ENCODE data around the gene TUBB4B.
A peak's percentile ranks its signal among the peaks of the same experiment; 100 is the strongest.

Gene TUBB4B

DNA sequence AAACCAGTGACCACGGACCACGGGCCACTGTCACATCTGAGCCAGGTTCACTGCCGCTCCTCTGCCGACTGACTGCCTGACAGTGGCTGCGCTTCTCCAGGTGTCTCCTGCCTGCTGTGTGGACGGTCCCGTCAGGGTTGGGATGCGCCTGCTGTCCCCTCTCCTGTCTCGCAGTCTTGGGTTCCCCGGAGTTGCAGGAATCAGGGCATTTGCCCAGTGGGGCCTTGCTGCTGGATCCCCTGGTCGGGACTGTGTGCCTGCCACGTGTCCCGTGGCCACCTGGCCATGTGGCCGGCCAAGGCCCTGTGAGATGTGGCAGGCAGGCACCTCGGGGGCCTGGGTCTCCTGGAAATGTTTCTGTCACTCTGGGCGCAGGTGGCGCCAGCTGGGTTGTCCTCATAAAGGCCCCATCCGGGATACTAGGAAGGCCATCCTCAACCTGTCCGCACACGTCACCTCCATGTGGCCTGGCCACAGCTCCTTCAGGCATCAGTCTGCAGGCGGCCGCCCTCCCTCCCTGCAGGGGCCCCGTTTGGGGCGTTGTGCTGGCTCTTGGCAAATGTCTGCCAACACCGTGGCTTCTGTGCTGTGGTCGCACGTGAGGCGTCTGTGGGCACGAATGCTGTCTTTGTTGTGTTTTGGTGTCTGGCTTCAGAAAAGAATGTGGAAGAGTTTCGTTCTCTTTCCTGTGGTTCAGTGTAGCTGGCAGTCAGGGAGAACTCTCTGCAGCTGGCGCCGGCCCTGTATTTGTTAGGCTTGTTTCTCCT is 30.0 kb downstream of the TUBB4B start:
- Mint-ChIP-seq H3K4me3 (no peak overlapping the region), H3K27ac (no peak overlapping the region), H3K9me3 (no peaks in the 10 kb centered on the region), H3K27me3 (no peaks in the 10 kb centered on the region), H3K36me3 (ENCODE audit: low read depth) (peaks cover 23% of the 10 kb centered on the region), H3K4me1 (peaks cover 24% of the 10 kb centered on the region)
- ATAC-seq (peak; percentile 35), DNase-seq (peak; percentile 41)

DNA sequence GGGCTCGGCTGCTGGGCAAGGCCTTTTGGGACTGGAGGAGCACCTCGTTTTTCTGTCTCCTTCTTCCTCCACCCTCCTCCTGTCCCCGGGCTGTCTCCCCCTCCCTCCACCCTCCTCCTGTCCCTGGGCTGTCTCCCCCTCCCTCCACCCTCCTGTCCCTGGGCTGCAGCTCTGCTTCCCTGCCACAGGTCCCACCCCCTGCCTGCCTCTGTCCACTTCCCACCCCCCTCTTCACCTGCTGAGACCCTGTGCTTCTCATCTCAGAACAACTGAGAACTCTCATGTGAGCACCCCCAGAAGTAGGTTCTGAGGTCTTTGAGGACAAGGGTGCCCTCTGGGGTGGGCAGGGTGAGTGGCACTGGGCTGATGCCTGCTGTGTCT is 30.6 kb downstream of the TUBB4B start:
- ATAC-seq (no peak), DNase-seq (no peak)
- Mint-ChIP-seq H3K4me3 (no peak overlapping the region), H3K36me3 (ENCODE audit: low read depth) (peaks cover 23% of the 10 kb centered on the region), H3K9me3 (no peaks in the 10 kb centered on the region), H3K4me1 (peaks cover 27% of the 10 kb centered on the region), H3K27ac (no peak overlapping the region), H3K27me3 (no peaks in the 10 kb centered on the region)

DNA sequence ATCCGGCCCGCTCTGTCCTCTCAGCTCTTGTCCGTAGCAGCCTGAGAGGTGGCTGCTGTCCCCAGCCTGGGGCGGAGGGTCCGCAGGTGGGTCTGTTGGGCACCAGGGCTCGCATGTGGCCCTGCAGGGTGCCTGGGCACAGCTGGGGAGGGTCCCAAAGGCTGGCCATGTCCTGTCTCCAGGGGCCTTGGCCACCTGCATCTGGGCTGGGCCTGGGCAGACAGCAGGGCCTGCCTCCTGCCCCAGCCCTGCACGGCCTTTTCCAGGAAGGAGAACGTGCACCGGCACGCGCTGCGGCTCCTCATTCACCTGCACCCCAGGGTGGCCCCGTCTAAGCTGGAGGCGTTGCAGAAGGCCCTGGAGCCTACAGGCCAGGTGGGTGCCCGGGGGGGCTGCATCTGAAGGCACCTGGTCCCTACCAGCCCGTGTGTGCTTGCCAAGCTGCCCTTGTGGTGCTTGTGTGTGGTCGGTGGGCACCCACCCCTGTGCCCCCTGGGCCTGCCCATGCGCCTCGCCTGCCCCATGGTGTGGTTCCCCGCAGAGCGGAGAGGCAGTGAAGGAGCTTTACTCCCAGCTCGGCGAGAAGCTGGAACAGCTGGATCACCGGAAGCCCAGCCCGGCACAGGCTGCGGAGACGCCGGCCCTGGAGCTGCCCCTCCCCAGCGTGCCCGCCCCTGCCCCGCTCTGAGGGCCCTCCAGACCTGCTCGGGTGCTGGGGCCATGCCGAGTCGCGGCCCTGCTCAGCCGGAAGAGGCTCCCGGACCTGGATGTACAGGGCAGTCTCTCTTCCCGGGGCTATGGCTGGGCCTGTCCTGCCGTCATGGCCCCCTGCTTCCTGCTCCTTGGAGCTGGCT is 31.4 kb downstream of the TUBB4B start:
- DNase-seq: no peak
- no peaks in the 10 kb centered on the region for H3K27me3 Mint-ChIP-seq
- H3K4me1 Mint-ChIP-seq: peaks cover 31% of the 10 kb centered on the region
- peaks cover 22% of the 10 kb centered on the region for H3K36me3 Mint-ChIP-seq (ENCODE audit: low read depth)
- no peaks in the 10 kb centered on the region for H3K9me3 Mint-ChIP-seq
- no peak for ATAC-seq
- no peak overlapping the region for H3K4me3 Mint-ChIP-seq
- H3K27ac Mint-ChIP-seq: no peak overlapping the region

DNA sequence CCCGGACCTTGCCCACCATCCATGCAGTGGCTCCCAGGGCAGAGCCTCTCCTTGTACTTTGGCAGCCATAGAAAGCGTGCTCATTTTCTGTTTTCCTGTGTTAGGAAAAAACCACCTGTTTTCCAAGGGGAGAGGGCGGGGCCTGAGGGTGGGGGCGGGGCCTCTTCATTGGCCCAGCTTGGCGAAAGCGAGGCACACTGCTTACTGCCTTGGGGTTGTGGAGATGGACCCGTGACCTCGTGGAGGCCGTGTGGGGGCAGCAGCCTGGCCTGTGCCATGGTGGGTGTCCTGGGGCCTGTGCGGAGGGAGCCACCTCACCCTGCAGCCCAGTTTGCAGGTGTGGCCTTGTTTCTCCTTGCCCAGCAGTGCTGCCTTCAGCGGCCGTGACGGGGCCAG is 32.0 kb downstream of the TUBB4B start:
- DNase-seq: no peak
- Mint-ChIP-seq H3K4me3 (no peak overlapping the region), H3K36me3 (ENCODE audit: low read depth) (peaks cover 16% of the 10 kb centered on the region), H3K27me3 (no peaks in the 10 kb centered on the region), H3K9me3 (no peaks in the 10 kb centered on the region), H3K27ac (no peak overlapping the region), H3K4me1 (peaks cover 31% of the 10 kb centered on the region)
- ATAC-seq: no peak

DNA sequence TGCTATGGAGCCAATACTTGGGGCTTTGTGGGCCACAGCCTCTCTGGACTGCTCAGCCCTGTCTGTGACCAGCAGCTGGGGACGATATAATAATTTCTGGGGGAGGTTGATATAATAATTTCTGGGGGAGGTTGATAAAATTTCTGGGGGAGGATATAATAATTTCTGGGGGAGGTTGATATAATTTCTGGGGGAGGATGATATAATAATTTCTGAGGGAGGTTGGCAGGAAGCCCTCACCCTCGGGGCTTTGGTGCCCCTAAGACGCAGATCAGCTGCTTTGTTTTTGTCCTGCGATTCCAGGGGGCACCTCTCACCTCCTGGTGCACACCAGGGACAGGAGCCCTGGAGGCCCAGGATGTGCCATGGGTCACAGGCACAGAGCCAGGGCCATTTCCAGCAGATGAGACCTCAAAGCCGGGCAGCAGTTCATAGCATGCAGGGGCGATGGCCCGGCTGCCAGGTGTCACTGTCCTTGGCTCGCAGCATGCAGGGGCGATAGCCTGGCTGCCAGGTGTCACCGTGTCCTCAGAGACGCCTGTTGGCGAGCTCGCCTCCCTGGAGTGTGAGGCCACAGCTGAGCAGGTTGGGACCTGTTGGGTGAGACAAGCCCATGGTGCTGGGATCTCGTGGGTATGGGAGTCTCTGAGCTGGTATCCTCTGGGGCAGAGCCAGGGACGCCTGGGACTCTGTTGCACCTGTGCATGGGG is 32.7 kb downstream of the TUBB4B start:
- no peak overlapping the region for H3K27ac Mint-ChIP-seq
- H3K9me3 Mint-ChIP-seq: no peaks in the 10 kb centered on the region
- H3K4me1 Mint-ChIP-seq: peaks cover 28% of the 10 kb centered on the region
- peaks cover 12% of the 10 kb centered on the region for H3K36me3 Mint-ChIP-seq (ENCODE audit: low read depth)
- H3K27me3 Mint-ChIP-seq: no peaks in the 10 kb centered on the region
- H3K4me3 Mint-ChIP-seq: no peak overlapping the region
- DNase-seq: no peak
- ATAC-seq: no peak

DNA sequence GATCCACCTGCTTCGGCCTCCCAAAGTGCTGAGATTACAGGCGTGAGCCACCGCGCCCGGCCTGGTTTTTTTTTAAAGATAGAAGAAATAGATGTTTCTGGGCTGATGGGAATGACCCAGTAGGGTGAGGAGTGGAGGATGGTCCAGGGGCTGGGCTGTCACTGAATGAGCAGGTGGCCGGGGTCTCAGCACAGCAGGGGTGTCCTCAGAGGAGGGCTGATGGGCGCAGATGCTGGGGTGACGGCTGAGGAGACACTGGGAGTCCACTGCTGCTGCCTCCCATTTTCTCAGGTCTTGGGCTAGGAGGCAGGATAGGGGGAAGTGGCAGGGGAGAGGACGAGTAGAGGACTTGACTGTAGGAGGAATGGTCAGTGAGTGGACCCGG is 34.1 kb downstream of the TUBB4B start:
- H3K4me3 Mint-ChIP-seq: no peak overlapping the region
- H3K36me3 Mint-ChIP-seq (ENCODE audit: low read depth): peaks cover 2% of the 10 kb centered on the region
- no peaks in the 10 kb centered on the region for H3K9me3 Mint-ChIP-seq
- no peaks in the 10 kb centered on the region for H3K27me3 Mint-ChIP-seq
- ATAC-seq: no peak
- peaks cover 26% of the 10 kb centered on the region for H3K4me1 Mint-ChIP-seq
- no peak overlapping the region for H3K27ac Mint-ChIP-seq
- no peak for DNase-seq

DNA sequence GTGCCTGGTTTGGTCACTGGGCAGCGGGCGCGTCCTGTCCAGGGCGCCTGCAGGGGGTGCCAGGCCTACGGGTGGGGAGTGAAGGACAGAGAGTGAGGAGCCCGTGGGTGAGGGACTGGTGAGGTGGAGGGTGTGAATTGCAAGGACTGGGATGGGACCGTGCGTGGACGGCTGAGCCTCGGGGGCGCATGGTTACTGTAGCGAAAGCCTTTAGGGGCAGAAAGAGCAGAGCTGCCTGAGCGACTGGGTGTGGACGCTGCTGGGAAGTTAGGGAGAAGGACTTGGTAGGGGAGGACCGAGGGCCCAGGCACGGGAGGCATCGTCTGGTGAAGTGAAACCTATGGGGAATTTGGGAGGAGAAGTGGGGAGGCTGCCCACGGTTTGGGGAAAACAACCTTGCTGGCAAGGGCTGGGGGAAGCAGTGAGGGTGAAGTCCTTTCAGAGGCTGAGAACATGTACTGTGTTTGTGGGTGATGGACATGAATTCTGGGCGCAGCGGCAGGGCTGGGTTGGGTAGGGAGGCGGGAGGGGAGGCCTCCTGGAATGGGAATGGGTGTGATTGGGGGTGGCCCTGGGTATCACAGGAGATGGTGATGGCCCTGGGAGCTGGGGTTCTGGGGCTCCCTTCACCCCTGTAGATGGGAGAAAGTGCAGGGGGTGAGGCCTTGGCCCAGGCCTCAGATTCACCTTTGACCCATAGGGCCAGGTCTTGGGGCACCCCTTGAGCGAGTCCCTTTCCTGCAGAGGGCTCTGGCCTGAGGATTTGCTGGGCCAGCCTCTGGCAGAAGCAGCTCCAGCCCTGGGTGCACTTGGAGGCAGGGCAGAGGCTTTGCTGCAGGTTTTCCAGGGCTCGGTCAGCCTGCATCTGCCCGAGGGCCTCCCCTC is 34.7 kb downstream of the TUBB4B start:
- H3K4me1 Mint-ChIP-seq: peaks cover 23% of the 10 kb centered on the region
- H3K27ac Mint-ChIP-seq: no peak overlapping the region
- ATAC-seq (no peak), DNase-seq (no peak)
- H3K27me3 Mint-ChIP-seq: no peaks in the 10 kb centered on the region
- H3K4me3 Mint-ChIP-seq: no peak overlapping the region
- H3K36me3 Mint-ChIP-seq (ENCODE audit: low read depth): peaks cover 2% of the 10 kb centered on the region
- no peaks in the 10 kb centered on the region for H3K9me3 Mint-ChIP-seq

DNA sequence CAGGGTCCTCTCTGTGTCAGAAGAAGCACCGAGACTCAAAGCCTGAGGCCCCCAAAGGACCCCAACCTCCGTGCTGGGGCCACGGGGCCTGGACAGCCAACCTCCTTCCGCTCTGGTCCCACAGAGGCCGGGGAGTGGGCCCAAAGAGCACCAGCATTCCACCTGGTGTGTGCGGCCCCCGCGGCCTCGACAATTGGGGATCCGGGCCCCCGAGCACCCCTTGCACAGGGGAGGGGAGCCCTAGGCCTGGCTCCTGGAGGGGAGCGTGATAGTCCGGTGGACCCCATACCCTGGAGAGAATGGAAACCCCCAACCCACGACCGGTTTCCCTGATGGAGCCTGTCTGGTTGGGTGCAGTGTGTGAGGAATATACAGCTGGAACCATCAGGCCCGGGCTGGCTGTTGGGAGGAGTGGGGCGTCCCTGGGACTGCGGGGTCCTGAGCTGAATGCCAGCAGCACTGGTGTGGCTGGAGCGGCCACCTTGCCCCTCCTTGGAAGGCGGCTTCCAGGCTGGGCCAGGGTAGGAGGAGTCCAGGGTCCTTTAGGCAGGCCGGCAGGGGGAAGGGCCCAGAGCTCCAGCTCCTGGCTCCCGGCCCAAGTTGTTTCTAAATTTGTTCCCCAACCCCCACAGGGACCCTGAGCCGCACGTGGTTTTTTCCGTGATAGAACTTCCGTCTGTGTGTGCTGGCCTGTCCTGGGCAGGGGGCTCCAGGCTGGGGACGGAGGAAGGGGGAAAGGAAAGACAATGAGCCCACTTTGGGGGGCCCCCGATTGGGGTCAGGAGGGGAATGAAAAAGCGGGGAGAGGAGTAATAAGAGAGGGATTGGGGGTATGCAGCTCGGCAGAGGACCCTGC is 35.6 kb downstream of the TUBB4B start:
- Mint-ChIP-seq H3K27me3 (no peaks in the 10 kb centered on the region), H3K9me3 (no peaks in the 10 kb centered on the region), H3K36me3 (ENCODE audit: low read depth) (no peaks in the 10 kb centered on the region), H3K4me3 (peak overlapping the region; percentile 67), H3K4me1 (peaks cover 16% of the 10 kb centered on the region), H3K27ac (peak overlapping the region; percentile 67)
- DNase-seq (no peak), ATAC-seq (no peak)

DNA sequence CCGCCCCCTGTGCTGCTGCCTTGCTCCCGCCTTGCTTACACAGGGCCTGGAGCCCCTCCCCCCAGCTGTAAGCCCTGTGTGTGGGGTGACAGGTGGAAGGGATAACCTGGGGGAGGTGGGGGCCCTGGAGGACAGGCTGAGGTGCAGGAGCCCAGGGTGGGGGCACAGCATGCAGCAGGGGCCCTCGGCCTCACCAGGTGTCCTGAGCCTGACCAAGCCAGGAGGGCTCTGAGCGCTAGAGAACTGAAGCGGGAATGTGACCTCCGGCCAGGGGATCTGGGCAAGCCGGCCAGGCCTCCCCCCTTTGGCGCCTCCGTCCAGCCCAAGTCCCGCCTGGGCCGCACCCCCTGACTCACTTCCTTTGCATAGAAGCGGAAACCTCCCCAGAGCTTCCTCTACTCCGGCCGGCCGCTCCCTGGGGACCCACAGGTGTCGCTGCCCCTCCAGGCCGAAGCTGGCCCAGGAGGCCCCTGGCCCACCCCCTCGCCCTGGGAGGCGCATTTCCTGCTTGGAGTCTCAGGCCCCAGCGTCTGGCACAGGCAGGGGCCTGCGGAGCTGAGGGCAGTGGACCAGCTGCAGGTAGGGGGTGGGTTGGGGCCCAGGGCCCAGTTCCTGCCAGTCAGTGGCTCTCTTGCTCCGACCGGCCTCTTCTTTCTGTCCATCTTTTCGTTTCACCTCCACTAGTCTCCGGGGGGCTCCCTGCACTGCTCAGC is 36.4 kb downstream of the TUBB4B start, which contains the start of gene TOR4A:
Gene TOR4A, plus strand, starts transcription at position 398 of the 713 bp plus-strand sequence. CDS start 964 bp downstream, outside the sequence.
- ATAC-seq: peak; percentile 73

DNA sequence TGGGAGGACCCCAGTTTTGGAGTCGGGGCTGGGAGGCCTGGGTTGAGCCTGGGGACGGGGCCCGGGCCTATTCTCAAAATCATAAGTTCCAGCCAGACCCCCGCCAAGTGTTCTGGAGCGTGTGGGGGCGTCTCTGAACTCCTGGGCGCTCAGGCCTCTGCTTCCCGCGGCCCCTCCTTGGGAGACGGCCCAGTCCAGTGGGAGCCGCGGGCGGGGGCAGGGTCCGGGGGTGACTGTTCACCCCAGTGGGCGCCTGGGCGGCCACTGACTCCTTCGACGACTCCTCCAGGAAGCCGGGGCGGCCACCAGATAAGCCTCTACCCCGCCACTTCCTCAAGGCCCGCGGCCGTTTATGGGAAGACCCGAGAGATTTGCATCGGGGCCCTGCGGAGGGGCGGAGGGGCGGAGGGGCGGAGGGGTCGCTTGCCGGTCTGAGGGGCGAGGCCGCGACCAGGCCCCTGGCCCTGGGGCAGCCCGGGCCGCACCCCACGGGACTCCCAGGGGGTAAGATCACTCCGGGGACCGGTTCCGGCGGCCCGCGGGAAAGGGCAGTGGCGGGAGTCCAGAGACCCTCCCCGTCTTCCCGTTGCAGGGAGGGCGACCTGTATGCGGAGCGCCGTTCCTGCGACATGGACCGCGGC is 37.1 kb downstream of the TUBB4B start:
- Mint-ChIP-seq H3K27me3 (peaks cover 4% of the 10 kb centered on the region), H3K9me3 (no peaks in the 10 kb centered on the region), H3K36me3 (ENCODE audit: low read depth) (no peaks in the 10 kb centered on the region), H3K4me1 (peaks cover 19% of the 10 kb centered on the region), H3K27ac (no peak overlapping the region), H3K4me3 (peak overlapping the region; percentile 79)
- DNase-seq (no peak), ATAC-seq (no peak)

More for the DNA sequence above, 36.4 kb downstream of the TUBB4B start, which contains the start of gene TOR4A:
- H3K4me1 Mint-ChIP-seq: peaks cover 17% of the 10 kb centered on the region
- peak within 1 kb of the TSS; percentile 79 for H3K4me3 Mint-ChIP-seq
- H3K9me3 Mint-ChIP-seq: no peaks in the 10 kb centered on the region
- DNase-seq: peak; percentile 69
- no peaks in the 10 kb centered on the region for H3K36me3 Mint-ChIP-seq (ENCODE audit: low read depth)
- peak within 1 kb of the TSS; percentile 67 for H3K27ac Mint-ChIP-seq
- H3K27me3 Mint-ChIP-seq: peaks cover 1% of the 10 kb centered on the region

DNA sequence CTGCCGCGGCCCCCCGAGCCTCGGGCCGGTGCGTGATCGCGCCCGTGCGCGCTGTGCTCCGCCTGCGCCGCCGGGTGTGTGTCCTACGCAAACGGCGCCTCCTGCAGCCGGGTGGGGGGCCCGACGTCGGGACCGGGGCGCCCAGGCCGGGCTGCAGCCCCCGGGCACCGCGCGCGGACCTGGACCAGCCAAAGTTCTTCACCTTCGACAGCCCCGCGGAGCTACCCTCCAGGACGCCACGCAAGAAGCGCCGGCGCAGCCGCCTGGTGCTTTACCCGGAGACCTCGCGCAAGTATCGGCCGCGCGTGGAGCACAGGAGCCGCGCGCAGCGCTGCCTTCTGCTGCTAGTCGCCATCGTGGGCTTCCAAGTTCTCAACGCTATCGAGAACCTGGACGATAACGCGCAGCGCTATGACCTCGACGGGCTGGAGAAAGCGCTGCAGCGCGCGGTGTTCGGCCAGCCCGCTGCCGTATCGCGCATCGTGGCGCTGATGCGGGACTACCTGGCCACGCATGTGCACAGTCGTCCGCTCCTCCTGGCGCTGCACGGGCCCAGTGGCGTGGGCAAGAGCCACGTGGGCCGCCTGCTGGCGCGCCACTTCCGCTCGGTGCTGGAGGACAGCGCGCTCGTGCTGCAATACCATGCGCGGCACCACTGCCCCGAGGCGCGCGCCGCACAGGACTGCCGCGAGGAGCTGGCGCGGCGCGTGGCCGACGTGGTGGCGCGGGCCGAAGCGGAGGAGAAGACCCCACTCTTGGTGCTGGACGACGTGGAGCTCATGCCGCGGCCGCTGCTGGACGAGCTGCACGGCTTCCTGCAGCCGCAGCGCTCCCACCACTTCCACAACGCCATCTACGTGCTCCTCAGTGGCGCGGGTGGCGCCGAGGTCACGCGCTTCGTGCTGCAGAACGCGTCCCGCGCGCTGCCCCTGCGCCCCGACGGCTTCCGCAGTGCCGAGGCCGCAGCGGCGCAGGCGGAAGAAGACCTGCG is 37.9 kb downstream of the TUBB4B start:
- H3K27ac Mint-ChIP-seq: no peak overlapping the region
- H3K4me3 Mint-ChIP-seq: no peak overlapping the region
- no peak for ATAC-seq

More for the DNA sequence above, 37.9 kb downstream of the TUBB4B start:
- Mint-ChIP-seq H3K27me3 (peaks cover 7% of the 10 kb centered on the region), H3K9me3 (no peaks in the 10 kb centered on the region), H3K36me3 (ENCODE audit: low read depth) (no peaks in the 10 kb centered on the region), H3K4me1 (peaks cover 19% of the 10 kb centered on the region)
- no peak for DNase-seq

Measured in activated naive CD8-positive, alpha-beta T cell treated with anti-CD3 and anti-CD28 coated beads, Interleukin-2, amount 50 U/mL, for 24 hours (primary cell).